ENCODE measurements around the gene MEA1.
"Not testable (repeated sequence)": the region's sequence is repeated elsewhere in the genome, so short reads cannot be mapped to it uniquely, and the experiment has no call there.

MEA1 gene

GRCh38 chr6:43013843-43014433, at the start of gene MEA1, which contains the start of gene KLHDC3:
MEA1 (minus strand) TSS chr6:43013946; CDS start chr6:43013813, 133 bp downstream.
KLHDC3 (plus strand) TSS chr6:43014249; CDS start chr6:43017193, 2,944 bp downstream.
- in situ Hi-C loops (cut with MboI; ENCODE audit: low sequenced_read_pairs), result no loop called here

GRCh38 chr6:43062818-43063217, 49.1 kb upstream of the MEA1 start:
- in situ Hi-C loops (cut with MboI; ENCODE audit: low sequenced_read_pairs), result no loop called here

GRCh38 chr6:43061861-43062260, 48.1 kb upstream of the MEA1 start:
- in situ Hi-C loops (cut with MboI; ENCODE audit: low sequenced_read_pairs), result no loop called here

GRCh38 chr6:43060755-43061633, 47.2 kb upstream of the MEA1 start:
- in situ Hi-C loops (cut with MboI; ENCODE audit: low sequenced_read_pairs), result no loop called here

- in situ Hi-C loops (cut with MboI; ENCODE audit: low sequenced_read_pairs), result no loop called here
Measured at GRCh38 chr6:43060034-43060754, 46.4 kb upstream of the MEA1 start.

- in situ Hi-C loops (cut with MboI; ENCODE audit: low sequenced_read_pairs), result no loop called here
Measured at GRCh38 chr6:43059168-43060033, 45.7 kb upstream of the MEA1 start, which contains the start of the genes KLC4 and MRPL2. KLC4 (plus strand) TSS chr6:43059631; CDS start chr6:43061336, 1,705 bp downstream. MRPL2 (minus strand) TSS chr6:43059434; CDS start chr6:43059381, 53 bp downstream.

- in situ Hi-C loops (cut with MboI; ENCODE audit: low sequenced_read_pairs), result no loop called here
Measured at GRCh38 chr6:43058531-43058930, 44.8 kb upstream of the MEA1 start.

- in situ Hi-C loops (cut with MboI; ENCODE audit: low sequenced_read_pairs), result no loop called here
Measured at GRCh38 chr6:43055966-43056365, 42.2 kb upstream of the MEA1 start.

- in situ Hi-C loops (cut with MboI; ENCODE audit: low sequenced_read_pairs), result no loop called here
Measured at GRCh38 chr6:43054206-43054943, 40.6 kb upstream of the MEA1 start.

- in situ Hi-C loops (cut with MboI; ENCODE audit: low sequenced_read_pairs), result no loop called here
Measured at GRCh38 chr6:43053545-43054205, 39.9 kb upstream of the MEA1 start, which contains the start of gene CUL7. CUL7 (minus strand) TSS chr6:43053851; CDS start chr6:43052788, 1,063 bp downstream.

GRCh38 chr6:43052842-43053544, 39.2 kb upstream of the MEA1 start:
- in situ Hi-C loops (cut with MboI; ENCODE audit: low sequenced_read_pairs), result no loop called here

- in situ Hi-C loops (cut with MboI; ENCODE audit: low sequenced_read_pairs), result no loop called here
Measured at GRCh38 chr6:43052225-43052841, 38.6 kb upstream of the MEA1 start.

- in situ Hi-C loops (cut with MboI; ENCODE audit: low sequenced_read_pairs), result no loop called here
Measured at GRCh38 chr6:43050981-43051380, 37.2 kb upstream of the MEA1 start.

- in situ Hi-C loops (cut with MboI; ENCODE audit: low sequenced_read_pairs), result no loop called here
Measured at GRCh38 chr6:43047998-43048397, 34.3 kb upstream of the MEA1 start.

- in situ Hi-C loops (cut with MboI; ENCODE audit: low sequenced_read_pairs), result no loop called here
Measured at GRCh38 chr6:43045371-43045930, 31.7 kb upstream of the MEA1 start.

GRCh38 chr6:43043310-43043709, 29.6 kb upstream of the MEA1 start:
- in situ Hi-C loops (cut with MboI; ENCODE audit: low sequenced_read_pairs), result no loop called here

- in situ Hi-C loops (cut with MboI; ENCODE audit: low sequenced_read_pairs), result not testable (repeated sequence)
Measured at GRCh38 chr6:43041475-43041874, 27.7 kb upstream of the MEA1 start.

Data from HL-60/S4 treated with retinoic acid at 250 ng/mL for 4 days and 3 days (cell line).